ENCODE measurements around the gene EPS8L2.
A peak's percentile ranks its signal among the peaks of the same experiment; 100 is the strongest.

EPS8L2 gene

DNA sequence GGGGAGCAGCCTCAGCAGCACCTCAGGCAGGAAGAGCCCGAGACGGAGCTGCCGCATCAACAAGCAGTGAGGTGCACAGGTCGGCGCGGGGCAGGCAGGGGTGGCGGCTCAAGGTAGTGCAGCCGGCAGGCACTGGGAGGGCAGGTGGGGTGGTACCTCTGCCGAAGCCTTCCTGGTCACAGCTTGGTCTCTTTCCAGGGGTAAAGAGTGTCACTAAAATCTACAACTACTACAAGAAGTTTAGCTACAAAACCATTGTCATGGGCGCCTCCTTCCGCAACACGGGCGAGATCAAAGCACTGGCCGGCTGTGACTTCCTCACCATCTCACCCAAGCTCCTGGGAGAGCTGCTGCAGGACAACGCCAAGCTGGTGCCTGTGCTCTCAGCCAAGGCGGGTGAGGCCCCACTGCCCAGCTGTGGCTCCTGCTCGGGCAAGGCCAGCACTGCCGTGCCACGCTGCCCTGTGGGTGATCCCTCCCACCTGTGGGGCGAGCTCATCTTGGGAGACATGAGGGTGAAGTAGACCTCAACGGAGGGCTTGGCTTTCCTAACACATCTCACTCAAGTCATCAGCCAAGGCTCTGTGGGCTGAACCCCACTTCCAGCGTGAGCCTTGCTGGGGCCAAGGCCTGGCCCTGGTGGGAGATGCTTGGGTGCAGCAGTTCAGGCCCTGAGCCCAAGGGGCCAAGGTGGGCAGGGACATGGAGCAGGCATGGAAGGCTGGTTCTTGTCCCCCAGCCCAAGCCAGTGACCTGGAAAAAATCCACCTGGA lies 57.7 kb downstream of the EPS8L2 start:
- H3K4me3 ChIP-seq (ENCODE audit: low read length), result no peak overlapping the region
- DNase-seq (ENCODE audit: low read depth), result no peak
- TF ChIP-seq, protein P1, sequence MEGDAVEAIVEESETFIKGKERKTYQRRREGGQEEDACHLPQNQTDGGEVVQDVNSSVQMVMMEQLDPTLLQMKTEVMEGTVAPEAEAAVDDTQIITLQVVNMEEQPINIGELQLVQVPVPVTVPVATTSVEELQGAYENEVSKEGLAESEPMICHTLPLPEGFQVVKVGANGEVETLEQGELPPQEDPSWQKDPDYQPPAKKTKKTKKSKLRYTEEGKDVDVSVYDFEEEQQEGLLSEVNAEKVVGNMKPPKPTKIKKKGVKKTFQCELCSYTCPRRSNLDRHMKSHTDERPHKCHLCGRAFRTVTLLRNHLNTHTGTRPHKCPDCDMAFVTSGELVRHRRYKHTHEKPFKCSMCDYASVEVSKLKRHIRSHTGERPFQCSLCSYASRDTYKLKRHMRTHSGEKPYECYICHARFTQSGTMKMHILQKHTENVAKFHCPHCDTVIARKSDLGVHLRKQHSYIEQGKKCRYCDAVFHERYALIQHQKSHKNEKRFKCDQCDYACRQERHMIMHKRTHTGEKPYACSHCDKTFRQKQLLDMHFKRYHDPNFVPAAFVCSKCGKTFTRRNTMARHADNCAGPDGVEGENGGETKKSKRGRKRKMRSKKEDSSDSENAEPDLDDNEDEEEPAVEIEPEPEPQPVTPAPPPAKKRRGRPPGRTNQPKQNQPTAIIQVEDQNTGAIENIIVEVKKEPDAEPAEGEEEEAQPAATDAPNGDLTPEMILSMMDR (conservative IDR thresholded peaks at IDR 0.05; ENCODE audit: low read depth, low read length), result no peak

- TF ChIP-seq, protein P1 (conservative IDR thresholded peaks at IDR 0.05; ENCODE audit: low read depth, low read length), result no peak
- H3K4me3 ChIP-seq (ENCODE audit: low read length), result no peak overlapping the region
- DNase-seq (ENCODE audit: low read depth), result no peak
Measured at GRCh38 chr11:764322-765024, 58.4 kb downstream of the EPS8L2 start.

DNA sequence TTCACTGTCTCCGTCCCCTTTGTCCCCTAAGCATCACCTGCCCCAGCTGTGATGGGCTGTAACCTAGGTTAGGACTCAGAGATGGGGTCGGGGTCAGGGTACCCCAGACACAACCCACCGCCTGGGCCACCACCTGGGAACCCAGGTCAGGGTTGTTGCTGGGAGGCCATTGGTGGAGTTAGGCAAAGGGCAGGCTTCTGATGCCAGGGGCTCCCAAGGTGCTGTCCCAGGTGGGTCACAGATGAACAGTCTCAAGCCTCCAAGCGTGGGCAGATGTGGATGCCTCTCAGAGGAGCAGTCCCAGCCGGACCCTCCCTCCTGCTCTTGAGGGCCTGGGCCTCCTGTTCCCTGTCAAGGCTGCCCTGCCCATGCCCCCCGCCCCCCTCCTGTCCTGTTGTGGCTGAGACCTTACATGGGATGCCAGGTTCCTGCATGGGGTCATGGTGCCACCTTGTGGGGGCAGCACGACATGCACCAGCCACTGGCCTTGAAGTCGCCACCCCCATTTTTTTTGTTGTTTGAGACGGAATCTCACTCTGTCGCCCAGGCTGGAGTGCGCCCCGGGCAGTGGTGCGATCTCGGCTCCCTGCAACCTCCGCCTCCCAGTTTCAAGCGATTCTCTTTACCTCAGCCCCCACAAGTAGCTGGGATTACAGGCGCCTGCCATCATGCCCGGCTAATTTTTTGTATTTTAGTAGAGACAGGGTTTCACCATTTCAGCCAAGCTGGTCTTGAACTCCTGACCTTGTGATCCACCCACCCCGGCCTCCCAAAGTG lies 59.2 kb downstream of the EPS8L2 start:
- no peak overlapping the region for H3K4me3 ChIP-seq (ENCODE audit: low read length)
- TF ChIP-seq, protein P1 (conservative IDR thresholded peaks at IDR 0.05; ENCODE audit: low read depth, low read length), result peak; percentile 69
- no peak for DNase-seq (ENCODE audit: low read depth)

GRCh38 chr11:765802-766091 lies 59.7 kb downstream of the EPS8L2 start:
- TF ChIP-seq, protein P1 (conservative IDR thresholded peaks at IDR 0.05; ENCODE audit: low read depth, low read length), result no peak
- H3K4me3 ChIP-seq (ENCODE audit: low read length), result no peak overlapping the region
- DNase-seq (ENCODE audit: low read depth), result no peak

DNA sequence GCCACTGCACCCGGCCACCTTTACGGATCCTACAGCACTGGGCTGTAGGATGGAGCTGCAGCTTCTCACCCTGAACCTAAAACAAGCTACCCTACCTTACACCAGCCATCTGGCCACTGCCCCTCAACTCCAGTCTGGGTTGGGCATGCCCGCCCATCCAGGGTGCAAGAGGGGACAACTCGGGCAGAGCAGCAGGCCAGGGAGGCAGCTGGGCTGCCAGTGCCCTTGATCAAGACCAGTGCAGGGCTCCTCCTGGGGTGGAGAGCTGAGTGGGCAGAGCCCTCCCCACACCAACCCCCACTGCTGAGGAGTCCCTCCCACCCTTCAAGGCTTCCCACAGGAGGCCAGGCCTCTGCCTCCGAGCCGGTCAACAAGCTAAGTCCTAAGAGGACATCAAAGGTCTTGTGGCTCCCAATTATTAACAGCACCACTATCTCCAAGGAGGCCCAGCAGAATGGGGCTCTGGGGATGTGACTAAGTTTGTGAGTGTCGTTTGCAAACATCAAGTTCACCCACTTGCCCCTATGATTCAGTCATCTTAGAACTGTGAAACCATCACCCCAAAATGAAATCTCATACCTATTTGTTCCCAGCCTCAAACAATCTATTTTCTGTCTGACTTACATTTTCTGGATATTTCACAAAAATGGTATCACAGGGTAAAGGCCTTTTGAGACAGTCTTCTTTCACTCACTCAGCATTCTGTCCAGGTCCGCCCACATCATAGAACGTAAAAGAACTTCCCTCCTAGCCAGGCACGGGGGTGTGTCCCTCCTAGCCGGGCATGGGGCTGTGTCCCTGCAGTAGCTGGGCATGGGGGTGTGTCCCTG lies 60.3 kb downstream of the EPS8L2 start:
- TF ChIP-seq, protein P1 (conservative IDR thresholded peaks at IDR 0.05; ENCODE audit: low read depth, low read length), result no peak
- no peak for DNase-seq (ENCODE audit: low read depth)
- H3K4me3 ChIP-seq (ENCODE audit: low read length), result no peak overlapping the region

- H3K4me3 ChIP-seq (ENCODE audit: low read length), result no peak overlapping the region
- no peak for DNase-seq (ENCODE audit: low read depth)
- TF ChIP-seq, protein P1 (conservative IDR thresholded peaks at IDR 0.05; ENCODE audit: low read depth, low read length), result no peak
Measured at GRCh38 chr11:766936-767210, 60.8 kb downstream of the EPS8L2 start.

All from retinal pigment epithelial cell (primary cell).